Neuronal stem cell (in vitro differentiated cells): ENCODE measurements around the gene FSCN2.
A peak's percentile ranks its signal among the peaks of the same experiment; 100 is the strongest.

ENCODE experiments used
- DNase-seq: peaks from one replicate; pipeline ENCODE4 v3.0.0-alpha.2; 2013; ENCODE audit warnings: low spot score
- H2AFZ ChIP-seq: one replicate; pipeline ENCODE4 v1.6.1; 2013; ENCODE audit warnings: mild to moderate bottlenecking, low read length, inconsistent platforms
- H2AK5ac ChIP-seq: 2 replicates; pipeline ENCODE4 v1.6.1; 2013; ENCODE audit warnings: low read depth, mild to moderate bottlenecking, inconsistent platforms, low read length, moderate library complexity, mixed read lengths
- H2BK120ac ChIP-seq: 2 replicates; pipeline ENCODE4 v1.6.1; 2013; ENCODE audit warnings: low read depth, mild to moderate bottlenecking, inconsistent platforms, low read length, moderate library complexity, mixed read lengths
- H2BK12ac ChIP-seq: one replicate; pipeline ENCODE4 v1.6.1; 2013; ENCODE audit warnings: low read length, inconsistent platforms
- H2BK15ac ChIP-seq: 2 replicates; pipeline ENCODE4 v1.6.1; 2013; ENCODE audit warnings: mild to moderate bottlenecking, low read length, inconsistent platforms, mixed read lengths
- H2BK5ac ChIP-seq: one replicate; pipeline ENCODE4 v1.6.1; 2013; ENCODE audit warnings: inconsistent platforms, mild to moderate bottlenecking, low read length, moderate library complexity
- H3K14ac ChIP-seq: one replicate; pipeline ENCODE4 v1.6.1; 2013; ENCODE audit warnings: low read length, inconsistent platforms
- H3K18ac ChIP-seq: 2 replicates; pipeline ENCODE4 v1.6.1; 2013; ENCODE audit warnings: low read length, inconsistent platforms
- H3K23ac ChIP-seq: 2 replicates; pipeline ENCODE4 v1.6.1; 2013; ENCODE audit warnings: low read depth, mild to moderate bottlenecking, mixed read lengths, low read length, inconsistent platforms; ENCODE audit not compliant: poor library complexity
- H3K27ac ChIP-seq: replicated peaks from 3 replicates; pipeline ENCODE4 v1.5.1; 2013; ENCODE audit warnings: low read length, inconsistent platforms
- H3K27me3 ChIP-seq, 3 experiments: 2 replicates each; pipeline ENCODE4 v1.6.1; 2013; ENCODE audit warnings: low read length in 3 of 3, mild to moderate bottlenecking in 2 of 3, inconsistent platforms in 1 of 3, low read depth in 1 of 3, mixed read lengths in 1 of 3, moderate library complexity in 1 of 3; ENCODE audit not compliant: control insufficient read depth in 3 of 3, insufficient read depth in 3 of 3
- H3K36me3 ChIP-seq, 2 donors: replicated peaks in 1 of 2; 2 replicates each; pipeline ENCODE4 v1.6.1; 2013; ENCODE audit warnings: low read length in 2 of 2; ENCODE audit not compliant: control insufficient read depth in 2 of 2, insufficient read depth in 2 of 2
- H3K4ac ChIP-seq: 2 replicates; pipeline ENCODE4 v1.6.1; 2013; ENCODE audit warnings: inconsistent platforms, mild to moderate bottlenecking, low read length, moderate library complexity
- H3K4me1 ChIP-seq, 2 donors: 1 replicate in 1 of 2; 2 replicates in 1 of 2; pipeline ENCODE4 v1.6.1; 2013; ENCODE audit warnings: low read length in 2 of 2, low read depth in 1 of 2; ENCODE audit not compliant: control insufficient read depth in 2 of 2, insufficient read depth in 1 of 2
- H3K4me2 ChIP-seq: one replicate; pipeline ENCODE4 v1.6.1; 2013; ENCODE audit warnings: mild to moderate bottlenecking, low read length, inconsistent platforms; ENCODE audit not compliant: insufficient read depth, poor library complexity, severe bottlenecking
- H3K4me3 ChIP-seq, 2 donors: 2 replicates each; pipeline ENCODE4 v1.5.1; 2013; ENCODE audit warnings: low read length in 2 of 2, mild to moderate bottlenecking in 2 of 2, inconsistent platforms in 1 of 2, moderate library complexity in 1 of 2
- H3K79me1 ChIP-seq: one replicate; pipeline ENCODE4 v1.6.1; 2013; ENCODE audit warnings: low read depth, mild to moderate bottlenecking, inconsistent platforms, low read length, moderate library complexity
- H3K9ac ChIP-seq: one replicate; pipeline ENCODE4 v1.6.1; 2013; ENCODE audit warnings: mild to moderate bottlenecking, low read depth, low read length, inconsistent platforms; ENCODE audit not compliant: poor library complexity
- H3K9me3 ChIP-seq, 2 donors: replicated peaks in 1 of 2; 2 replicates each; pipeline versions ENCODE3 to v1.6.1; 2013; ENCODE audit warnings: low read length in 2 of 2, mild to moderate bottlenecking in 2 of 2, inconsistent platforms in 1 of 2, low read depth in 1 of 2, mixed read lengths in 1 of 2, moderate library complexity in 1 of 2; ENCODE audit not compliant: control insufficient read depth in 2 of 2, insufficient read depth in 1 of 2
- H4K8ac ChIP-seq: one replicate; pipeline ENCODE4 v1.6.1; 2013; ENCODE audit warnings: low read depth, mild to moderate bottlenecking, inconsistent platforms, low read length, moderate library complexity
- H4K91ac ChIP-seq: one replicate; pipeline ENCODE4 v1.6.1; 2013; ENCODE audit warnings: low read length, low read depth, mild to moderate bottlenecking, inconsistent platforms; ENCODE audit not compliant: poor library complexity
- WGBS, 2 donors: extraction: QIAGEN DNeasy Blood & Tissue Kit; methylation state at CpG; one replicate each; pipeline ENCODE4 v1.1.7; 2013; ENCODE audit warnings: missing lambda C conversion rate in 2 of 2, mixed read lengths in 1 of 2; ENCODE audit not compliant: insufficient read length in 2 of 2, insufficient replicate concordance in 1 of 2; ENCODE audit errors: extremely low coverage in 2 of 2; 5-methylcytosine and 5-hydroxymethylcytosine counted together

FSCN2 gene

DNA sequence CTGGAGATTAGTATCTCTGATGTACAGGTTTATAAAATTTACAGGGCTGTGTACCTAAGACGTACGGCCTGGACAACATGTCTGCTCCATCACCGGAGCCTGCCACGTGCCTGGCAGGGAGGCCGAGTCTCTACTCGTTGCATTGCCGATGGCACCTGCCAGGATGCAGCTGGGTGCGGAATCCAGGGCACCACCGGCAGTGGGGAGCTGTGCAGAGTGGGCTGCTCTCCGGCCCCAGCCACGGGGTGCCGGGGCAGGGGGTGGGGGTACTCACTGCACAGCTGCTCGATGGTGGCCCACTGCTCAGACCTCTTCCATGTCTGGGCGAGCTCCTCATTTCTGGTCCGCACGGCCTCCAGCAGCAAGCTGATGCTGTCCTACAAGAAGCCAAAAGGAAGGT lies 37.1 kb downstream of the FSCN2 start:
- H3K9me3 ChIP-seq: no peaks in the 10 kb centered on the region
- H2AFZ ChIP-seq: no peak overlapping the region
- peaks cover 0 to 9% of the 10 kb centered on the region in 2 donors for H3K4me1 ChIP-seq
- WGBS, 2 donors: no CpG with 5 or more reads among the region's 16 CpGs
- H2BK12ac ChIP-seq: no peak overlapping the region
- H4K91ac ChIP-seq: no peak overlapping the region
- no peak overlapping the region for H3K9ac ChIP-seq
- no peak overlapping the region for H3K18ac ChIP-seq
- no peak for DNase-seq
- H3K27me3 ChIP-seq: no peaks in the 10 kb centered on the region
- H3K36me3 ChIP-seq: peaks cover 69 to 97% of the 10 kb centered on the region in 2 donors
- no peak overlapping the region for H3K14ac ChIP-seq
- H2BK15ac ChIP-seq: no peak overlapping the region
- H3K23ac ChIP-seq: no peak overlapping the region
- H3K79me1 ChIP-seq: peaks cover 4% of the 10 kb centered on the region
- no peak overlapping the region for H2BK5ac ChIP-seq
- no peak overlapping the region for H4K8ac ChIP-seq
- H3K4me3 ChIP-seq: no peak overlapping the region
- H3K27ac ChIP-seq: no peak overlapping the region
- no peak overlapping the region for H2BK120ac ChIP-seq
- H3K4me2 ChIP-seq: no peak overlapping the region
- H2AK5ac ChIP-seq: no peak overlapping the region
- no peak overlapping the region for H3K4ac ChIP-seq

DNA sequence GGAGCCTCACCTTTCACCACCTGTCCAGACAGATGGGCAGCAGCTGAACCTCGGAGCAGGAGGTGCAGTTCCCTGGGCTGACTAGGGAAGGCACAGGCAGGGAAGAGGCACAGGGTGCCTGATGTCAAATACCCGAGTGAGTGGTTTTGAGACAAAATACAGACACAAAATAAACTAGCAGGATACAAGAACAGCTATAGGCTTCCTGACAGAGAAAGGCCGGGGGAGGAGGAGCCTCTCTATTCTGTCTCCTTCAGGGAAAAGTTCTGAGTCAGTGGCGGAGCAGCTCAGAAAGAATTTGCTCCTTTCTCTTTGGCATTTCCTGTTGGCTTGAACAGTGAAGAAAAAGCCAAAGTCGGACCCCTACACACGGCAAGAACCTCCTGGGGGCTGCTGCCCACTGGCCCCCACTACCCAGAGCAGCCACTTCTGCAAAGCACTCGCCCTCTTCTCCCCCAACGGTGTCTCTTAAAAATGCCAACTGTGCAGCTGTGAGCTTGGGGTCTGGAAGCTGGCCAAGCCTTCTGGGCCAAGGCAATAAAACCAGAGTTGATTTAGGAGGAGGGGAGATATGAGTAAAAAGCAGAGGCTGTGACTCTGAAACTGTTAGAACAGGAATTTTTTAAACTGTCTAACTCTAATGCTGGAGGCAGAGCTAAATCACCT lies 38.4 kb downstream of the FSCN2 start:
- no peak overlapping the region for H4K8ac ChIP-seq
- no peak overlapping the region for H3K14ac ChIP-seq
- H2BK15ac ChIP-seq: no peak overlapping the region
- no peak overlapping the region for H3K4me2 ChIP-seq
- no CpG with 5 or more reads among the region's 8 CpGs for WGBS, 2 donors
- no peak overlapping the region for H4K91ac ChIP-seq
- H3K36me3 ChIP-seq: peaks cover 77 to 97% of the 10 kb centered on the region in 2 donors
- DNase-seq: no peak
- H3K4me3 ChIP-seq: no peak overlapping the region
- no peaks in the 10 kb centered on the region for H3K27me3 ChIP-seq
- H3K4ac ChIP-seq: no peak overlapping the region
- H3K4me1 ChIP-seq: peaks cover 0 to 9% of the 10 kb centered on the region in 2 donors
- H2BK5ac ChIP-seq: no peak overlapping the region
- no peak overlapping the region for H3K9ac ChIP-seq
- H2BK120ac ChIP-seq: no peak overlapping the region
- H3K79me1 ChIP-seq: peaks cover 6% of the 10 kb centered on the region
- no peak overlapping the region for H3K18ac ChIP-seq
- H2AFZ ChIP-seq: no peak overlapping the region
- no peak overlapping the region for H2AK5ac ChIP-seq
- H2BK12ac ChIP-seq: no peak overlapping the region
- no peaks in the 10 kb centered on the region for H3K9me3 ChIP-seq
- H3K27ac ChIP-seq: no peak overlapping the region
- H3K23ac ChIP-seq: no peak overlapping the region

DNA sequence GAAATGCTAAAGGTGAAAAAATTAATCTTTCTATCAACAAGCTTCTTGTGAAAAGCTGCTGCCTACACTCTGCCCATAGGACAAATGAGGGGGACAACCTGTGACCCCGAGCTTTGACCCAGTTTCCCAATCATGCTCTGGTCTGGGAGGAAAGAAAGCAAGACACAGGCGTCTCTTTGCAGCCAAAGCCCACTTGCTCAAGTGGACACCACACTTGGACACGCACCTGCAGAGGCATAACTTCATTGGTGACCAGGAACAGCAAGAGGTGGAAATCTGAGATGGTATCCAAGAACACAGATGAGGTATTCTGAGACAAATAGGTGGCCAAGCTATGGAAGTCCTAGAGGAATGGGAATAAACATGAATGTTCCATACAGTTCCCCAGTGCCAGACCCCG lies 39.0 kb downstream of the FSCN2 start:
- Histone ChIP-seq H2BK5ac (no peak overlapping the region), H3K4me3 (no peak overlapping the region), H2BK15ac (no peak overlapping the region), H2BK12ac (no peak overlapping the region), H3K14ac (no peak overlapping the region), H4K8ac (no peak overlapping the region), H2AFZ (no peak overlapping the region), H3K9ac (no peak overlapping the region), H3K18ac (no peak overlapping the region), H3K4ac (no peak overlapping the region), H3K27ac (no peak overlapping the region), H3K27me3 (no peaks in the 10 kb centered on the region), H3K9me3 (no peaks in the 10 kb centered on the region), H3K23ac (no peak overlapping the region), H3K36me3 (peaks cover 76 to 95% of the 10 kb centered on the region in 2 donors), H3K4me1 (peaks cover 0 to 9% of the 10 kb centered on the region in 2 donors), H2BK120ac (no peak overlapping the region), H2AK5ac (no peak overlapping the region), H3K4me2 (no peak overlapping the region), H3K79me1 (peaks cover 6% of the 10 kb centered on the region), H4K91ac (no peak overlapping the region)
- WGBS, 2 donors: no CpG with 5 or more reads among the region's 4 CpGs
- DNase-seq: no peak

DNA sequence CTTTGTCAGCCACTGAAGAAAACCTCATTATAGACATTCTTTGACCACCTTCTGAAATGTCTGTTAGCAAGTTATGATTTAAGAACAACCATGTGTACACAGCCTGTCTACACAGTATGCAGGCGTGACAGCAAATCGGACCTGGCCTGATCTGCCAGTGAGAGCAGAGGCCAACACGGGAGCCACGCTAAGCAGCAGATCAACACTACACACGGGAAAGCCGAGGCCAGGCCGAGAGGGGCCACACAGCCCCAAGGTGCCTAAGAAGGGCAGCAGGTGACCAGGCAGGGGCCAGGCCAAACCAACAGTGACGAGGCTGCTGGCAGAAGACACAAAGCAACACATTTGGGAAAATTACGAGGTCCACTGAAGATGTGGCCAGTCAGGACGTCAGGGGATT lies 40.2 kb downstream of the FSCN2 start:
- Histone ChIP-seq H2BK15ac (no peak overlapping the region), H3K27ac (no peak overlapping the region), H3K27me3 (no peaks in the 10 kb centered on the region), H2BK5ac (no peak overlapping the region), H3K9me3 (no peaks in the 10 kb centered on the region), H2AFZ (no peak overlapping the region), H4K91ac (no peak overlapping the region), H3K36me3 (peaks cover 76 to 95% of the 10 kb centered on the region in 2 donors), H3K4ac (no peak overlapping the region), H3K79me1 (peaks cover 6% of the 10 kb centered on the region), H3K14ac (no peak overlapping the region), H3K4me2 (no peak overlapping the region), H3K23ac (no peak overlapping the region), H3K9ac (peak overlapping the region; percentile 17), H2BK120ac (no peak overlapping the region), H2AK5ac (no peak overlapping the region), H3K4me1 (peaks cover 0 to 9% of the 10 kb centered on the region in 2 donors), H2BK12ac (no peak overlapping the region), H3K18ac (no peak overlapping the region), H4K8ac (no peak overlapping the region), H3K4me3 (peak overlapping the region in 1 of 2 donors; percentile 5)
- no peak for DNase-seq
- WGBS, 2 donors: no CpG with 5 or more reads among the region's 10 CpGs
